Umbilical cord (tissue), 2 donors: ENCODE data around the gene OR2AG1. TPM values are rescaled to one million over a fixed set of nuclear protein-coding genes. Genes with fewer than 3 reads are reported as not detected.

Experiments used
- DNase-seq: peaks from one replicate; pipeline ENCODE4 v3.0.0-alpha.2; 2015; ENCODE audit warnings: low spot score
- total RNA-seq: library from RNA; depleted of rRNA; stranded (reverse); fragments of >200 nt; gene quantifications from one replicate; pipeline ENCODE4 v1.2.3, GENCODE V29; 2014; ENCODE audit warnings: low replicate concordance; ENCODE audit not compliant: insufficient read depth

Gene OR2AG1
- 4.6 TPM for total RNA-seq

GRCh38 chr11:6782720-6783119 lies at the start of gene OR2AG1:
Gene OR2AG1 (plus strand): TSS chr11:6783020. CDS start chr11:6785038, 2,018 bp downstream.
- DNase-seq, result no peak

GRCh38 chr11:6733326-6734275 lies 49.2 kb upstream of the OR2AG1 start:
- no peak for DNase-seq

- DNase-seq, result no peak
These were observed 48.2 kb upstream of the OR2AG1 start for GRCh38 chr11:6734616-6735015.

GRCh38 chr11:6735306-6735705 lies 47.5 kb upstream of the OR2AG1 start:
- DNase-seq, result no peak

GRCh38 chr11:6736495-6737121 lies 46.2 kb upstream of the OR2AG1 start:
- DNase-seq, result no peak

- peak; percentile 41 for DNase-seq
These were observed 44.9 kb upstream of the OR2AG1 start for GRCh38 chr11:6737872-6738466.

- no peak for DNase-seq
These were observed 44.2 kb upstream of the OR2AG1 start for GRCh38 chr11:6738590-6738989.

GRCh38 chr11:6742260-6742659 lies 40.6 kb upstream of the OR2AG1 start:
- DNase-seq, result no peak

- DNase-seq, result no peak
These were observed 37.8 kb upstream of the OR2AG1 start for GRCh38 chr11:6745018-6745417.

- no peak for DNase-seq
These were observed 37.3 kb upstream of the OR2AG1 start for GRCh38 chr11:6745465-6746015.

- DNase-seq, result no peak
These were observed 36.7 kb upstream of the OR2AG1 start for GRCh38 chr11:6746086-6746618.

- no peak for DNase-seq
These were observed 36.2 kb upstream of the OR2AG1 start for GRCh38 chr11:6746626-6747025.

GRCh38 chr11:6747097-6747668 lies 35.6 kb upstream of the OR2AG1 start:
- DNase-seq, result no peak

GRCh38 chr11:6755303-6755952 lies 27.4 kb upstream of the OR2AG1 start:
- peak; percentile 33 for DNase-seq

- no peak for DNase-seq
These were observed 26.9 kb upstream of the OR2AG1 start for GRCh38 chr11:6755953-6756347.

GRCh38 chr11:6757373-6757967 lies 25.4 kb upstream of the OR2AG1 start:
- peak; percentile 72 for DNase-seq

GRCh38 chr11:6771926-6772893 lies 10.6 kb upstream of the OR2AG1 start, which contains the start of gene OR2AG2:
Gene OR2AG2 (minus strand): TSS chr11:6771976. CDS start chr11:6768957, 3,019 bp downstream.
- peak; percentile 11 for DNase-seq

- no peak for DNase-seq
These were observed 4.3 kb upstream of the OR2AG1 start for GRCh38 chr11:6778518-6778917.

- no peak for DNase-seq
These were observed 2.0 kb upstream of the OR2AG1 start for GRCh38 chr11:6780829-6781228.
